ENCODE results near the gene NRXN3. TPM values are rescaled to one million over a fixed set of nuclear protein-coding genes. Genes with fewer than 3 reads are reported as not detected.

NRXN3 gene
- polyA plus RNA-seq, 1 experiment: 7.0 TPM

DNA sequence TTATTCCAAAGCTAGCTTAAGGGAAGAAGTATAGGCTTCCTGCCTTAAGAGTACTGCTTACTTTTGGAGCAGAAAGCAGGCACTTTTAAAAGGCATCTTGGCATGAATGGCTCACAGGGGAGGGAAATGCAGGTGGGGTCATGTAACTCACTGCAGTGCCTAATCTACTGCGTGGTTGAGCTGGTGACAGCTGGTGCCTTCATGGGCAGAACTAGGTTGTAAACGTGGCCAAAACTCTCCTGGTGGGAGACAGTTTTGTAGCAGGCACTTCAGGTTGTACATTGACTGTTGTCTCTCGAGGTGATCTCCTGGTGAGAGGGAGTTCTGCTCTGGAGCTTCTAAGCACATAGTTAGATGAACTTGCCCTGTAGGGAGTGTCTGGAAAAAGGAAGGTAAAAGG lies 1078.6 kb downstream of the NRXN3 start:
- no peak overlapping the region for H3K4me3 ChIP-seq (ENCODE audit: low read depth, low read length)
- ChIA-PET POLR2A (no interaction called here), CTCF (interaction anchor here (1.2 kb wide), 1 partner anchor 116 kb away, joined by 3 read pairs; no protein-coding TSS in a partner anchor)
- TF ChIP-seq, protein P1, sequence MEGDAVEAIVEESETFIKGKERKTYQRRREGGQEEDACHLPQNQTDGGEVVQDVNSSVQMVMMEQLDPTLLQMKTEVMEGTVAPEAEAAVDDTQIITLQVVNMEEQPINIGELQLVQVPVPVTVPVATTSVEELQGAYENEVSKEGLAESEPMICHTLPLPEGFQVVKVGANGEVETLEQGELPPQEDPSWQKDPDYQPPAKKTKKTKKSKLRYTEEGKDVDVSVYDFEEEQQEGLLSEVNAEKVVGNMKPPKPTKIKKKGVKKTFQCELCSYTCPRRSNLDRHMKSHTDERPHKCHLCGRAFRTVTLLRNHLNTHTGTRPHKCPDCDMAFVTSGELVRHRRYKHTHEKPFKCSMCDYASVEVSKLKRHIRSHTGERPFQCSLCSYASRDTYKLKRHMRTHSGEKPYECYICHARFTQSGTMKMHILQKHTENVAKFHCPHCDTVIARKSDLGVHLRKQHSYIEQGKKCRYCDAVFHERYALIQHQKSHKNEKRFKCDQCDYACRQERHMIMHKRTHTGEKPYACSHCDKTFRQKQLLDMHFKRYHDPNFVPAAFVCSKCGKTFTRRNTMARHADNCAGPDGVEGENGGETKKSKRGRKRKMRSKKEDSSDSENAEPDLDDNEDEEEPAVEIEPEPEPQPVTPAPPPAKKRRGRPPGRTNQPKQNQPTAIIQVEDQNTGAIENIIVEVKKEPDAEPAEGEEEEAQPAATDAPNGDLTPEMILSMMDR (IDR thresholded peaks at IDR 0.05; ENCODE audit: insufficient read depth, low read depth, low read length): no peak
- no peaks in the 10 kb centered on the region for H3K27me3 ChIP-seq (ENCODE audit: control insufficient read depth, insufficient read depth, low read length)
- H3K36me3 ChIP-seq (ENCODE audit: control insufficient read depth, insufficient read depth, low read length): no peaks in the 10 kb centered on the region
- DNase-seq (ENCODE audit: low read depth): no peak

GRCh38 chr14:79251278-79251677 lies 1081.1 kb downstream of the NRXN3 start:
- H3K36me3 ChIP-seq (ENCODE audit: control insufficient read depth, insufficient read depth, low read length): no peaks in the 10 kb centered on the region
- ChIA-PET POLR2A (no interaction called here), CTCF (interaction anchor here (0.6 kb wide), 1 partner anchor 38 kb away, joined by 3 read pairs; no protein-coding TSS in a partner anchor)
- no peaks in the 10 kb centered on the region for H3K27me3 ChIP-seq (ENCODE audit: control insufficient read depth, insufficient read depth, low read length)
- TF ChIP-seq, protein P1 (IDR thresholded peaks at IDR 0.05; ENCODE audit: insufficient read depth, low read depth, low read length): no peak
- no peak overlapping the region for H3K4me3 ChIP-seq (ENCODE audit: low read depth, low read length)
- no peak for DNase-seq (ENCODE audit: low read depth)

- Histone ChIP-seq H3K4me3 (ENCODE audit: low read depth, low read length) (no peak overlapping the region), H3K36me3 (ENCODE audit: control insufficient read depth, insufficient read depth, low read length) (no peaks in the 10 kb centered on the region), H3K27me3 (ENCODE audit: control insufficient read depth, insufficient read depth, low read length) (no peaks in the 10 kb centered on the region)
- ChIA-PET POLR2A (no interaction called here), CTCF (no interaction called here)
- TF ChIP-seq, protein P1 (IDR thresholded peaks at IDR 0.05; ENCODE audit: insufficient read depth, low read depth, low read length): no peak
- no peak for DNase-seq (ENCODE audit: low read depth)
Measured at GRCh38 chr14:79253576-79253975, 1083.4 kb downstream of the NRXN3 start.

DNA sequence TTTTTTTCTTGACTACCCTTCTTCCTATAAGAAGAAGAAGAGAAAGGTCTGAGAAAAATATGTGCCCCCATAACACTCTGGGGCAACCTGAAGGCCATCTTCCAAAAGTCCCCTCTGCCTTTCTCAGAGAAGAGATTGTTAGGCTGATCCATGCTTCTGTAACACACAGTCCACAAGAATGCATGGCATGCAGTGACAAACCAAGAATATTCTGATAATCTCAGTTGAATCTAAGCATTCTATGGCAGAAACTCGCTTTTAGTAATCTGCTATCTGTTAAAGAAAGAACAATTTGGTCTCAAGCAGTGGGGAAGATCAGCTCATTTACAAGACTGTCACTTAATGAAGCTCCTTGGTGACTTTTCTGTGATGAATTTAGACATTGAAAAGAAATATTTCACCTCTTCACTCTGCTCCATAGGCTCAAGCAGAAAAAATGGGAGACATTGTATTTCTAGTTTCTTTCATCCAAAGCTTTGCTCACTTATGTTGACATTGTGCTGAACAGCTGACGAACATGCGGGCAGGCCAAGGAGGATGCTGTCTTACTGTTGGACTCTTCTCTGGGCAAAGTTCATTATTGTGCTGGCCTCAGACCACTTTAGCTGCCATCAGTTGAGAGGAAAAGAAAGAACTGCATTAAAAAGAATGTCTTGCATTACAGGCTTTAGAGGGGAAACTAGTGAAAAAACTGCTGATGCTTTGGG lies 1084.0 kb downstream of the NRXN3 start:
- POLR2A ChIA-PET: no interaction called here

DNA sequence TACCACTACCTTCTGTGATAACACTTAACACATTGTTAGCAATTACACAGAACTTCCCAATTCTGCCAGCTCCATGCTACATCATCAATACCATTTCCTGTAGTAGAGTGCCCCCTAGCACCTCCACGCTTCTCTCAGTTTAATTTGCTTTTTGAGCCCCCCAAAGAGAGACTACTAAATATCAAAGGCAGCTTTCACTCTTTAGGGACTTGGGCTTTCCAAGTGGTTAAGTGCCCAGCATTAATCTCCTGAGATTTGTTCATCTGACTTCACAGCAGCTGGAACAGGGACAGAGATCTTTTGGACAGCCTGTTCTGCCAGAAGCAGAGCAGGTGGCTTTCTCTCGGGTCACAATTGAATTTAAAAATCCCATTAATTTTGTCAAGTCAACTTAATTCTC lies 1086.2 kb downstream of the NRXN3 start:
- no peak overlapping the region for H3K4me3 ChIP-seq (ENCODE audit: low read depth, low read length)
- H3K27me3 ChIP-seq (ENCODE audit: control insufficient read depth, insufficient read depth, low read length): no peaks in the 10 kb centered on the region
- no peaks in the 10 kb centered on the region for H3K36me3 ChIP-seq (ENCODE audit: control insufficient read depth, insufficient read depth, low read length)
- DNase-seq (ENCODE audit: low read depth): no peak
- POLR2A ChIA-PET: no interaction called here
- TF ChIP-seq, protein P1 (IDR thresholded peaks at IDR 0.05; ENCODE audit: insufficient read depth, low read depth, low read length): no peak
- CTCF ChIA-PET: no interaction called here

More for the DNA sequence above, 1084.0 kb downstream of the NRXN3 start:
- Histone ChIP-seq H3K4me3 (ENCODE audit: low read depth, low read length) (no peak overlapping the region), H3K27me3 (ENCODE audit: control insufficient read depth, insufficient read depth, low read length) (no peaks in the 10 kb centered on the region), H3K36me3 (ENCODE audit: control insufficient read depth, insufficient read depth, low read length) (no peaks in the 10 kb centered on the region)
- DNase-seq (ENCODE audit: low read depth): peak; percentile 20
- CTCF ChIA-PET: no interaction called here
- TF ChIP-seq, protein P1 (IDR thresholded peaks at IDR 0.05; ENCODE audit: insufficient read depth, low read depth, low read length): no peak

Measured in BJ (cell line).